Measurements from ENCODE around the gene ASH1L. TPM values are rescaled to one million over a fixed set of nuclear protein-coding genes. Genes with fewer than 3 reads are reported as not detected.
"Not testable (repeated sequence)": the region's sequence is repeated elsewhere in the genome, so short reads cannot be mapped to it uniquely, and the experiment has no call there.

Gene ASH1L
- total and polyA plus RNA-seq, 2 donors from 2014 or later, result 4.2 to 68.5 TPM

- H3K9me3 ChIP-seq (ENCODE audit: control insufficient read depth in 2 of 3, insufficient read depth in 1 of 3, low read length in 3 of 3), result no peaks in the 10 kb centered on the region
- intact Hi-C loops (cut with DNase I), result no loop called here
- DNase-seq, result no peak
- no peaks in the 10 kb centered on the region for H3K27me3 ChIP-seq (ENCODE audit: control insufficient read depth, insufficient read depth, low read length)
- H3K36me3 ChIP-seq (ENCODE audit: control insufficient read depth in 2 of 3, insufficient read depth in 3 of 3, low read length in 3 of 3), result peaks cover 0 to 2% (median 0%) of the 10 kb centered on the region in 3 donors
- H3K4me1 ChIP-seq (ENCODE audit: control insufficient read depth in 2 of 3, insufficient read depth in 2 of 3, low read depth in 1 of 3, low read length in 3 of 3), result no peaks in the 10 kb centered on the region
- H3K4me3 ChIP-seq (ENCODE audit: low read length in 3 of 3), result no peak overlapping the region
- no peak for FAIRE-seq
- H3K27ac ChIP-seq (ENCODE audit: low read depth in 2 of 2, low read length in 2 of 2), result no peak overlapping the region
- no peak for TF ChIP-seq CTCF (IDR thresholded peaks at IDR 0.05; ENCODE audit: borderline replicate concordance, extremely low read depth, insufficient read depth)
- no peak overlapping the region for H3K9ac ChIP-seq (ENCODE audit: low read length in 3 of 3)
Measured at GRCh38 chr1:155420788-155421187, 141.8 kb downstream of the ASH1L start.

GRCh38 chr1:155411840-155412239 is 150.8 kb downstream of the ASH1L start:
- H3K36me3 ChIP-seq (ENCODE audit: control insufficient read depth in 2 of 3, insufficient read depth in 3 of 3, low read length in 3 of 3); H3K27me3 ChIP-seq (ENCODE audit: control insufficient read depth, insufficient read depth, low read length); H3K9me3 ChIP-seq (ENCODE audit: control insufficient read depth in 2 of 3, insufficient read depth in 1 of 3, low read length in 3 of 3); H3K27ac ChIP-seq (ENCODE audit: low read depth in 2 of 2, low read length in 2 of 2); H3K9ac ChIP-seq (ENCODE audit: low read length in 3 of 3); H3K4me1 ChIP-seq (ENCODE audit: control insufficient read depth in 2 of 3, insufficient read depth in 2 of 3, low read depth in 1 of 3, low read length in 3 of 3); FAIRE-seq; H3K4me3 ChIP-seq (ENCODE audit: low read length in 3 of 3); intact Hi-C loops (cut with DNase I); DNase-seq: not testable (repeated sequence)

GRCh38 chr1:155410931-155411330 is 151.7 kb downstream of the ASH1L start:
- Histone ChIP-seq H3K4me3 (ENCODE audit: low read length in 3 of 3) (no peak overlapping the region), H3K4me1 (ENCODE audit: control insufficient read depth in 2 of 3, insufficient read depth in 2 of 3, low read depth in 1 of 3, low read length in 3 of 3) (no peaks in the 10 kb centered on the region), H3K36me3 (ENCODE audit: control insufficient read depth in 2 of 3, insufficient read depth in 3 of 3, low read length in 3 of 3) (peaks cover 0 to 4% (median 0%) of the 10 kb centered on the region in 3 donors), H3K27me3 (ENCODE audit: control insufficient read depth, insufficient read depth, low read length) (no peaks in the 10 kb centered on the region), H3K9ac (ENCODE audit: low read length in 3 of 3) (no peak overlapping the region), H3K9me3 (ENCODE audit: control insufficient read depth in 2 of 3, insufficient read depth in 1 of 3, low read length in 3 of 3) (no peaks in the 10 kb centered on the region), H3K27ac (ENCODE audit: low read depth in 2 of 2, low read length in 2 of 2) (no peak overlapping the region)
- FAIRE-seq (no peak), DNase-seq (no peak)
- no peak for TF ChIP-seq CTCF (IDR thresholded peaks at IDR 0.05; ENCODE audit: borderline replicate concordance, extremely low read depth, insufficient read depth)
- intact Hi-C loops (cut with DNase I), result no loop called here

- no peaks in the 10 kb centered on the region for H3K9me3 ChIP-seq (ENCODE audit: control insufficient read depth in 2 of 3, insufficient read depth in 1 of 3, low read length in 3 of 3)
- no peak for FAIRE-seq
- no peak overlapping the region for H3K27ac ChIP-seq (ENCODE audit: low read depth in 2 of 2, low read length in 2 of 2)
Measured at GRCh38 chr1:155396874-155397476, 165.6 kb downstream of the ASH1L start.

More at GRCh38 chr1:155396874-155397476, 165.6 kb downstream of the ASH1L start:
- H3K4me1 ChIP-seq (ENCODE audit: control insufficient read depth in 2 of 3, insufficient read depth in 2 of 3, low read depth in 1 of 3, low read length in 3 of 3), result no peaks in the 10 kb centered on the region
- DNase-seq, result no peak
- H3K36me3 ChIP-seq (ENCODE audit: control insufficient read depth in 2 of 3, insufficient read depth in 3 of 3, low read length in 3 of 3), result peaks cover 6 to 19% (median 6%) of the 10 kb centered on the region in 3 donors
- no peaks in the 10 kb centered on the region for H3K27me3 ChIP-seq (ENCODE audit: control insufficient read depth, insufficient read depth, low read length)
- H3K9ac ChIP-seq (ENCODE audit: low read length in 3 of 3), result no peak overlapping the region
- intact Hi-C loops (cut with DNase I), result no loop called here
- no peak for TF ChIP-seq CTCF (IDR thresholded peaks at IDR 0.05; ENCODE audit: borderline replicate concordance, extremely low read depth, insufficient read depth)
- H3K4me3 ChIP-seq (ENCODE audit: low read length in 3 of 3), result no peak overlapping the region
